Left ventricle myocardium inferior (tissue), 1 donor: Measurements from ENCODE around the gene ADAMTS7. TPM values are rescaled to one million over a fixed set of nuclear protein-coding genes. Genes with fewer than 3 reads are reported as not detected.
"Not testable (repeated sequence)": the region's sequence is repeated elsewhere in the genome, so short reads cannot be mapped to it uniquely, and the experiment has no call there.

ENCODE experiments used
- DNase-seq: peaks from one replicate; pipeline ENCODE4 v3.0.0-alpha.2; 2020
- H3K27ac ChIP-seq: fragments of 200-600 bp; replicated peaks from 2 replicates; pipeline ENCODE4 v1.8.0; 2021
- H3K27me3 ChIP-seq: fragments of 200-600 bp; 2 replicates; pipeline ENCODE4 v1.8.0; 2021; ENCODE audit warnings: low read depth
- H3K36me3 ChIP-seq: fragments of 200-600 bp; 2 replicates; pipeline ENCODE4 v1.8.0; 2021
- H3K4me1 ChIP-seq: fragments of 200-600 bp; 2 replicates; pipeline ENCODE4 v1.8.0; 2021
- H3K4me3 ChIP-seq: fragments of 200-600 bp; 2 replicates; pipeline ENCODE4 v1.8.0; 2021; ENCODE audit warnings: mild to moderate bottlenecking, moderate library complexity
- H3K9me3 ChIP-seq: fragments of 200-600 bp; replicated peaks from 2 replicates; pipeline ENCODE4 v1.8.0; 2021
- intact Hi-C: fragments of 100-400 bp; cut with micrococcal nuclease; formaldehyde crosslinking; loops from one replicate; pipeline ENCODE4 v1.11.0; 2022
- total RNA-seq: library from RNA; stranded (reverse); fragmentation: NEBNext Ultra II Directional; extraction: Animal tissue kit (Norgen Biotek cat#: 25700); gene quantifications from one replicate; pipeline ENCODE4 v1.2.1, GENCODE V29; 2021
- TF ChIP-seq, protein P1 (sequence below): fragments of 200-600 bp; IDR thresholded peaks from 2 replicates; pipeline ENCODE4 v1.8.0; 2021; ENCODE audit warnings: antibody characterized with exemption, mild to moderate bottlenecking, borderline replicate concordance
- donor health status: DM: no; HTN: yes; CAD: no; lungs with severe emphysema.

The ADAMTS7 gene
- total RNA-seq, 1 donor from 2014 or later, result 24.2 TPM

DNA sequence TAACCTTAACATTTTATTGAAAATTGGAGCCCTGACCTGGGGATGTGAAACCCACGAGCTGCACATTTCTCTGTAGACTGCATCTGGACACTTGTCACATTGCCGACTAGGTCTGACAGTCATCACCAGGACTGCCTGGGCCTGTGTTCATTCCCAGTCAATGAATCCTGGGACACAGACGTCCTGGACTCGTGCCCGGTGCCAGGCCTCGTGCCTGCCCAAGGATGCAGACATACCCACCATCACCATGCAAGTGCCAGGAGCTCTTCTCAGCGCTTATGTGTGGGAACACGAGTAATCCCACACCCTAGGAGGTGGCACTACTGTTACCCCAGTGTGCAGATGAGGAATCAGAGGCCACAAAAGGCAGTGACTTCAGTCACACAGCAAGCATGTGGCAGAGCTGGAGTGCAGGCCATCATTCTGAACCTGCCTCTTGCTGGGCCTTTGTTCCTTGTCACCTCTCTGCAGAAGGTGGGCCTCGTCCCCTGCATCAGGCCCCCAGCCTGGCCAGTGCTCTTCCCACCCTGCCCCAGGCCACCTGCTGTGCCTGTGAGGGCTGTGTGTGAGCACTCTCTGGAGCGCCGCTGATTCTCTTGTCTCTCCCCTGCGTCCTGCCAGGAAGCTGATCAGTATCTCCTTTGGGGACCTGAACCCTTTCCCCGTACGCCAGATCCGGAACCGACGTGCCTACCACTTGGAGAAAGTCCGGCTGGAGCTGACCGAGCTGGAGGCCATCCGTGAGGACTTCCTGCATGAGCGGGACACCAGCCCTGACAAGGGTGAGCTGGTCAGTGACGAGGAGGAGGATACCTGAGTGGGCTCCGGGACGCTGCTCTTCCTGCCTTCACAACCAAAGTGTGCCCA, 58.5 kb downstream of the ADAMTS7 start:
- no peak for DNase-seq
- intact Hi-C loops, result no loop called here
- H3K27ac ChIP-seq, result peak overlapping the region; percentile 41
- no peaks in the 10 kb centered on the region for H3K36me3 ChIP-seq
- peaks cover 56% of the 10 kb centered on the region for H3K4me1 ChIP-seq
- H3K4me3 ChIP-seq, result no peak overlapping the region
- H3K27me3 ChIP-seq, result no peaks in the 10 kb centered on the region
- TF ChIP-seq, protein P1, sequence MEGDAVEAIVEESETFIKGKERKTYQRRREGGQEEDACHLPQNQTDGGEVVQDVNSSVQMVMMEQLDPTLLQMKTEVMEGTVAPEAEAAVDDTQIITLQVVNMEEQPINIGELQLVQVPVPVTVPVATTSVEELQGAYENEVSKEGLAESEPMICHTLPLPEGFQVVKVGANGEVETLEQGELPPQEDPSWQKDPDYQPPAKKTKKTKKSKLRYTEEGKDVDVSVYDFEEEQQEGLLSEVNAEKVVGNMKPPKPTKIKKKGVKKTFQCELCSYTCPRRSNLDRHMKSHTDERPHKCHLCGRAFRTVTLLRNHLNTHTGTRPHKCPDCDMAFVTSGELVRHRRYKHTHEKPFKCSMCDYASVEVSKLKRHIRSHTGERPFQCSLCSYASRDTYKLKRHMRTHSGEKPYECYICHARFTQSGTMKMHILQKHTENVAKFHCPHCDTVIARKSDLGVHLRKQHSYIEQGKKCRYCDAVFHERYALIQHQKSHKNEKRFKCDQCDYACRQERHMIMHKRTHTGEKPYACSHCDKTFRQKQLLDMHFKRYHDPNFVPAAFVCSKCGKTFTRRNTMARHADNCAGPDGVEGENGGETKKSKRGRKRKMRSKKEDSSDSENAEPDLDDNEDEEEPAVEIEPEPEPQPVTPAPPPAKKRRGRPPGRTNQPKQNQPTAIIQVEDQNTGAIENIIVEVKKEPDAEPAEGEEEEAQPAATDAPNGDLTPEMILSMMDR, result no peak
- H3K9me3 ChIP-seq, result no peaks in the 10 kb centered on the region

DNA sequence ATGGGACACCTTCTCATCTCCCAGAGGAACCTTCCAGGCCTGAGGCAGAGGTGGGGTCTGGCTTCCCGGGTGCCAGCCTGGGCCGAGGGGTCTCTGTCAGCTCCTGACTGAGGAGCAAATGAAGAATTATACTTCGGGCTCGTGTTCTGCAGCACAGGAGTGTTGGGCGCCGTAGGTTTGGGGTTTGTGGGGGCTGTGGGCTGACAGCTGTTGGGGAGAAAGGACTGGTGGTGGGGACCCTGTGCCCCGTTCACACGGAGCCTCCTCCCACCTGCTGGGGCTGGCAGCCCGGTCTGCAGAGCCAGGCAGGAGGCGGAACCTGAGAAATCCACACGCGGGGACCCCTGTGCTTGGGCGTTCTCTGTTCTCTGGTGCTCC, 59.7 kb downstream of the ADAMTS7 start:
- H3K9me3 ChIP-seq, result no peaks in the 10 kb centered on the region
- H3K36me3 ChIP-seq, result no peaks in the 10 kb centered on the region
- no peak overlapping the region for H3K4me3 ChIP-seq
- DNase-seq, result no peak
- TF ChIP-seq, protein P1, result no peak
- H3K4me1 ChIP-seq, result peaks cover 45% of the 10 kb centered on the region
- H3K27me3 ChIP-seq, result no peaks in the 10 kb centered on the region
- H3K27ac ChIP-seq, result no peak overlapping the region
- intact Hi-C loops, result no loop called here

DNA sequence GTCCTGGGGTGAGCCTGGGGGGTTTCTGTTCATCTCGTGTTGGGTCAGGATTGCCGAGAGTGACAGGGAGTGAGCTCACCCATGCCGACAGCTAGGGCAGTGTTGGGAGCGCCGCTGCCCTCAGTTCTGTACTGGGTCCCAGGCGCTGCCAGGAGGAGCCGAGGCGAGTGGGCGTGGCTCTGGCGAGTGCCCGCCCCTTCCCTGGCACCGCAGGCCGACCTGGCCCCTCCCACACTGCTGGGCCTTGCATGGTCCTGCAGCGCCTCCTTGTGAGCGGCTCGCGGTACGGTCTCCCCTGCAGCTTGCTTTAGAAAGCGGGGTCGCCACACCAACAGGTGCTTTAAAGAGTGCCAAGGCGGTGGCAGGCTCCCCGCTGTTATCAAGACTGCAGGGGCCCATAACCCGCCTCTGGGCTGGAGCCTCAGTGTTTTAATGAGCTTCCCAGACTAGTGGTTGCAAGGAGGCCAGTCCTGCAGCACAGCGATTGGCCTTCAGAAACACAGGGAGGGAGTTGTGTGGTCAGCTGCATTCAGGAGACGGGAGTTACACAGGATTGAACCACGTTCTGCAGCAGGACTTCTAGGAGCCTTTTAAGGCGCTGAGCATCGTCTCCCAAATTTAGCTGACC, 60.2 kb downstream of the ADAMTS7 start:
- intact Hi-C loops, H3K36me3 ChIP-seq, H3K27me3 ChIP-seq, H3K9me3 ChIP-seq: not testable (repeated sequence)
- TF ChIP-seq, protein P1, result peak; percentile 60
- H3K4me3 ChIP-seq, result peak overlapping the region; percentile 54
- peak; percentile 90 for DNase-seq
- H3K27ac ChIP-seq, result peak overlapping the region; percentile 77
- peaks cover 40% of the 10 kb centered on the region for H3K4me1 ChIP-seq

DNA sequence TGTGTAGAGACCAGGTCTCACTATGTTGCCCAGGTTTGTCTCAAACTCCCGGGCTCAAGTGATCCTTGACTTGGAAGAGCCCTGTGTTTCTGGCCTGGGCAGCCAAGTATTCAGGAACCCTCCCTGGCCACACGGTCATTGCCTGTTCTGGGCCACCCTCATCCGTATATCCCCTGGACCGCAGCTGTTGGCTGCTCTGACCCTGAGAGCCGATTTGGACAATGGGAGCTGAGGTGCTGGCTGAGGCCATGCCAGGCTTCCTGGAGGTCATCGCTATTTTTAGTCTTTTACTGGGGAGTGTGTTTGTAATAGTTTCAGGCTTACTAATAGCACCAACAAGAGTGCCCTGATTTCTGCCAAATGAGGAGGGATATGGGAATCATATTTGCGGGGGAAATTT, 60.7 kb downstream of the ADAMTS7 start:
- Histone ChIP-seq H3K4me1 (peaks cover 35% of the 10 kb centered on the region), H3K27me3 (no peaks in the 10 kb centered on the region), H3K36me3 (no peaks in the 10 kb centered on the region), H3K9me3 (no peaks in the 10 kb centered on the region), H3K4me3 (peak overlapping the region; percentile 54), H3K27ac (peak overlapping the region; percentile 77)
- intact Hi-C loops, result no loop called here
- TF ChIP-seq, protein P1, result no peak
- DNase-seq, result no peak

DNA sequence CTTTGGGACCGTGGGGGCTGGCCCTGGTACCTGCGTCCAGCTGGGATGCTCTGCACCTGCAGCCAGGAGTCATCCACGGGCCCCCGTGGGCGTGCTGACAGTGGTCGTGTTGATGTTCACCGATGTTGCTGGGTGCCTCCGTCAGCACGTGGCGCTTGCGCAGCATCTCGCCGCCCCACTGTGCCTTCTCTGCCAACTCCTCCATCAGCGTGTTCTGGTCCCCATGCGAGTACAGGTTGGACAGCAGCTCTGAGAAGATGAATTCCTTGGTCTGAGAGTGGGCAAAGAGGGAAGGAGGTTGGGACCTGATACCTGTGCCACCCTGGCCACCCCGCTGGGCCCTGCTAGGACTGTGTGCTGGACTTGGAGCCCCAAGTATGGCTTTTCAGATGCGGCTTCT, 61.4 kb downstream of the ADAMTS7 start:
- Histone ChIP-seq H3K27ac (no peak overlapping the region), H3K36me3 (no peaks in the 10 kb centered on the region), H3K4me3 (no peak overlapping the region), H3K27me3 (no peaks in the 10 kb centered on the region), H3K4me1 (peaks cover 30% of the 10 kb centered on the region), H3K9me3 (no peaks in the 10 kb centered on the region)
- DNase-seq, result no peak
- TF ChIP-seq, protein P1, result no peak
- intact Hi-C loops, result no loop called here

DNA sequence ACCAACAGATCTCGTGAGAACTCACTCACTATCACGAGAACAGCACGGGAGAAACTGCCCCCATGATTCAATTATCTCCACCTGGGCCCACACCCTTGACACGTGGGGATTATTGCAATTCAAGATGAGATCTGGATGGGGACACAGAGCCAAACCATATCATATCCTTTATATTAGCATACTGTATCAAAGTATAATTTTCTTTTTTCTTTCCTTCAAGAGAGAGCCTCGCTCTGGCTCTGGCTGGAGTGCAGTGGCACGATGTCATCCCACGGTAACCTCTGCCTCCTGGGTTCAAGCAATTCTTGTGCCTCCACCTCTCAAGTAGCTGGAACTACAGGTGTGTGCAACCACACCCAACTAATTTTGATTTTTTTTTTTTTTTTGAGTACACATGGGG, 63.4 kb downstream of the ADAMTS7 start:
- DNase-seq, H3K36me3 ChIP-seq, intact Hi-C loops, H3K4me3 ChIP-seq, H3K27me3 ChIP-seq, H3K9me3 ChIP-seq, H3K27ac ChIP-seq: not testable (repeated sequence)
- H3K4me1 ChIP-seq, result peaks cover 18% of the 10 kb centered on the region

DNA sequence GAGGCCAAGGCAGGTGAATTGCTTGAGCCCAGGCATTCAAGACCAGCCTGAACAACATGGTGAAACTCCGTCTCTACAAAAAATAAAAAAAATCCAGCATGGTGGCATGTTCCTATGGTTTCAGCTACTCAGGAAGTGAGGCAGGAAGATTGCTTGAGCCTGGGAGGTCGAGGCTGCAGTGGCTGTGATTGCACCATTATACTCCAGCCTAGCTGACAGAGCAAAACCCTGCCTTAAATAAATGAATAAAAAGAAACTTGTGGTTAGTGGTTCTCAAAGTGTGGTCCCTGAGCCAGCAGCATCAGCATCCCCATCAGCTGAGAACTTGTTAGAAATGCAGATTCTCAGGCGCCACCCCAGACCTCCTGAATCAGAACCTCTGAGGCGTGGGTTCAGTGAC, 69.6 kb downstream of the ADAMTS7 start:
- H3K9me3 ChIP-seq, H3K27me3 ChIP-seq, H3K36me3 ChIP-seq, intact Hi-C loops, H3K4me3 ChIP-seq, H3K27ac ChIP-seq, H3K4me1 ChIP-seq, DNase-seq: not testable (repeated sequence)
